GM19043 (cell line): ENCODE measurements around the gene PRR22.

Source experiments
- ATAC-seq: cut with Tn5 transposase; IDR thresholded peaks from one replicate; pipeline ENCODE4 v1.9.1; 2021; ENCODE audit warnings: low read depth; ENCODE audit not compliant: unreplicated experiment

Gene PRR22

DNA sequence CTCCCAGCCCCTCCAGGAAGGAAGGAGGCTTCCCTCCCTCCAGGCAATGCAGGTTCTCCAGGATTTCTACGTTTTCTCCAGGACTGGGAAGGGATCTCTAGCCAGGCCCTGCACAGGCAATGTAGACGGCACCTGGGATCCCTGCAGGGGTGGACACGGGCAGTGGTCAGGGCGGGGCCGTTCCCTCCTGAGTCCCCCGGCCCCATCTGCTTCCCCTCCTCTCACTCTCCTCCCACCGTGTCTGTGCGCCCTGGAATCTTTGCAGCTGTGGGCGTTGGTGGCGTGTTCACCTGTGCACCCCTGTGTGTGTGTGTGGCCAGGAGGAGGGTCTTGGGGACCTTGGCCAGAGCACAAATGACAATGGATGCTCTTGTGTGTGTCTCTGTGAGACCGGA is 30.3 kb upstream of the PRR22 start:
- ATAC-seq = no peak

DNA sequence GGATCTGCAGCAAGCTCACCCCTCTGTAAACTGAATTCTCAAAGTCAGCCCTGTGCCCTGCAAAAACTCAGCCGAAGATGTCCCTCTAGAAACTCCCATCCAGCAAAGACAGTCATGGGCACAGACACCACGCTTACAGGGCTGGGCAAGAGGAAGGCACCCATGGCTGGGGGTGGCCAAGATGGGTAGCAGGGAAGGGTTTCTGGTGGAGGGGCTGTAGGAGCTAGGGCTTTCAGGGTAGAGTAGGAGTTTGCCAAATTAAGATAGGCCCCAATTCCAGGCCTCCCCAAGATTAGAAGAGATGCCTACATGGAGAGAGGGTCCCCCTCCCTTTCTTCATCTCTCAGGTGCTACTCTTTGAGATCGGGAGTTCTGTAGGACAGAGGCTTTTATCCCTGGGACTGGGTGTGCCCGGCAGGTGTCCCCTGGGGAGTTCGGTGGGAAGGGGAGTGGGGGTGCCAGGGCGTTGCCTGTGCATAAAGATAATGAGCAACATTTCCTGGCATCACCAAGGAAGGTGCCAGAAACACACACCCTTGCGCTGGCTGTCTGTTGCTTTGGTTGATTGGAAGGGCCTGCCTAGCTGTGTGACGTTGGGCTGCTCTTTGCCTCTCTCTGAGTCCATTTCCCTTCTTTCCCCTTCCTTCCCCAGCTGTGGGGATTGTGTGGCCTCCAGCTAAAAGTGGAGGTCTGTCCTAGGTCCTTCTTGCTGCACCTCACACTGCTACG is 29.7 kb upstream of the PRR22 start:
- ATAC-seq = no peak

DNA sequence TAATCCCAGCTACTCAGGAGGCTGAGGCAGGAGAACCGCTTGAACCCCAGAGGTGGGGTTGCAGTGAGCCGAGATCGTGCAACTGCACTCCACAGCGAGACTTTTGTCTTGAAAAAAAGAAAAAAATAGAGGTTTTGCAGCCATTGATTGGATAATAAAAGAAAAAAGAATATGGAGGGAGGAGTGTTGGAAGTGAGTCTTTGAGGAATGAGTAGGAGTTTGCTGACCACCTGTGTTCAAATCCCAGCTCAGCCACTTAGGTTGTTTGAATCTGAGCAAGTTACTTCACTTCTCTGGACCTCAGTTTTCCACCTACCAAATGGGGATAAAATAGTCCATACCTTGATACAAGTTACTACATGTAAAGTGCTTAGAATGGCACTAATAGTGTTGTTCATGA is 26.6 kb upstream of the PRR22 start:
- no peak for ATAC-seq

DNA sequence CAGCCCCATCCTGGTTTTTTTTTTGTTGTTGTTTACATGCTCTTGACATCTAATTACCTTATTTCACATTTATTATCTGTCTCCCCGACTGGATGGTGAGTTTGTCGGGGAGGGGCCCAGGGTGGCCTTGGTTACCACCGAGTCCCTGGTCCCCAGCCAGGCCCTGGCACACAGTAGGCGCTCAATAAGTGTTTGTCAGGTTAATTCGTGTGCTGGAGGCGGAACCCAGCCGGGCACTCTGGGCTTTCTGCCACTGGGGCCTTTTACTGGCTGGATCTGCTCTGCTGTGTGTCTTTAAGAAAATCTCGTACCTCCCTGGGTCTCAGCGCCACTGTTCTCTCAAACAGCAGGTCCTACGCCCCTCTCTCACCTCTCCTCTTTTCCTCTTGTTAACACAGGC is 24.9 kb upstream of the PRR22 start:
- ATAC-seq = no peak

DNA sequence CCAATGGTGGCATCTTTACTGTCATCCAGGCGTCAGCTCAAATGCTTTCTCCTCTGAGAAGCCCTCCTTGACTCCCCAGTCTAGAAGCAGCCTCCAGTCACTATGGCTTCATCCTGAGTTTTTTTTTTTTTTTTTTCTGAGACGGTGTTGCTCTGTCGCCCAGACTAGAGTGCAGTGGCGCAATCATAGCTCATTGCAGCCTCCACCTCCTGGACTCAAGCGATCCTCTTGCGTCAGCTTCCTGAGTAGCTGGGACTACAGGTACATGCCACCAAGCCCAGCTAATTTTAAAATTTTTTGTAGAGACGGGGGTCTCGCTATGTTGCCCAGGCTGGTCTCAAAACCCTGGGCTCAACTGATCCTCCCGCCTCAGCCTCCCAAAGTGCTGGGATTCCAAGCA is 24.5 kb upstream of the PRR22 start:
- no peak for ATAC-seq

DNA sequence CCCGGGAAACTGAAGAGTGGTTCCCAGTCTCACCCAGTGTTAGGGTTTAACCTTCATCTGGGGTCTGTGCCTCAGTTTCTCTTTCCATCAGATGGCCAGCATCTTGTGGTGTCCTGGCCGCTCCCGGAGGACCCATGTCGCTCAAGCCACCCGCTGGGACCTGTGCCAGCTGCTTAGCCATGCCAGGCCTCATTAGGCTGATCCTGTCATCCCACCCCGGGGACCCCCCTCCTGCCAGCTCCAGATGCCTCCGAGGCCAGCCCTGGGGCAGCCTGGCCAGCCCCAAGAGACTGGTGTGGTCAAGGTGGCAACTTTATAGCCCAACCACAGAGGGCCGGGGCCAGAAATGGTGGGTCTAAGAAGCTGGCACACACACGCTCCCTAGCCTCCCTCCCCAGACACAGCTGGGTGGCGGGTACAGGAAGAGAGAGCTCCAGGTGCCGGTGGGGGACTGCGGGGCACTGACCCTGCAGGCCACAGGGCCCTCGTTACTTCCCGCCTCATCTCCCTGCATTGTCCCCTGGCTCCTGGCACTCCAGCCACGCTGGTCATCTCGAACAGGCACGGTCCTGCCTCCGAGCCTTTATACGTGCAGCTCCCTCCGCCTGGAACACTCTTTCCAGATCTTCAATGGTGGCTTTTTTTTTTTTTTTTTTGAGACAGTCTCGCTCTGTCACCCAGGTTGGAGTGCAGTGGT is 23.7 kb upstream of the PRR22 start:
- no peak for ATAC-seq

DNA sequence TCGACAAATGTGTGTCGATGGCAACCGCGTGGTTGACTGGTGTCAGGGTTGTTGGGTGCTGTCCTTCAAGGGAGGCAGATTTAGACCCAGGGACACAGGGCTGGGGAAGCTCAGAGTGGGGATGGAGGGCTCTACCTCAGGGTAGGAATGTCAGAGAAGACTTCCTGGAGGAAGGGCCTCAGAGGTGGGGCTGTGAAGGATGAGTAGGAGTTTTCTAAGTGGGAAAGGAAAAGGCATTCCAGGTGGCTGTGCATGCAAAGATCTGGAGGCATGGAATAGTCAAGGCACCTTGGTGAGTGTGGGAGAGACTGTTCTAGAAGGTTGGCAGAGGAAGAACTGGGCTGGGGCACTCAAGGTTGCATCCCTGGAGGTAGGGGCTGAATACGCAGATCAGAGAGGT is 22.4 kb upstream of the PRR22 start:
- ATAC-seq = no peak

DNA sequence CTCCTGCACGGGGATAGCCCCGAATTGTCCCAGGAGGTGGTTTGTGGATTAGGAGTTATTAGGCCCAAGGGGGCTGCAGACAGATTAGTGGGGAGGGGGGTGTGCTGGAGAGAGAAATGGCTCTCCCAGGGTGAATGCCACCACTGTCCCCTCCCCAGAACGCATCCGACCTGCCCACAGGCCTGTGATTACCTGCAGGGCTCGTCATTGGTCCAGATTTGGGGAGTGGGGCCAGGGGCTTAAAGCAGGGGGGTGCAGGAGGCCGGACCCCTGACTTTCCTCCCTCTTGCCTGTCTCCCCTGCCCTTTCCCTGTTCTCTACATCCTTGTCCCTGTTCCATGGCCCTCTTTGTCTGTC is 21.6 kb upstream of the PRR22 start:
- no peak for ATAC-seq

DNA sequence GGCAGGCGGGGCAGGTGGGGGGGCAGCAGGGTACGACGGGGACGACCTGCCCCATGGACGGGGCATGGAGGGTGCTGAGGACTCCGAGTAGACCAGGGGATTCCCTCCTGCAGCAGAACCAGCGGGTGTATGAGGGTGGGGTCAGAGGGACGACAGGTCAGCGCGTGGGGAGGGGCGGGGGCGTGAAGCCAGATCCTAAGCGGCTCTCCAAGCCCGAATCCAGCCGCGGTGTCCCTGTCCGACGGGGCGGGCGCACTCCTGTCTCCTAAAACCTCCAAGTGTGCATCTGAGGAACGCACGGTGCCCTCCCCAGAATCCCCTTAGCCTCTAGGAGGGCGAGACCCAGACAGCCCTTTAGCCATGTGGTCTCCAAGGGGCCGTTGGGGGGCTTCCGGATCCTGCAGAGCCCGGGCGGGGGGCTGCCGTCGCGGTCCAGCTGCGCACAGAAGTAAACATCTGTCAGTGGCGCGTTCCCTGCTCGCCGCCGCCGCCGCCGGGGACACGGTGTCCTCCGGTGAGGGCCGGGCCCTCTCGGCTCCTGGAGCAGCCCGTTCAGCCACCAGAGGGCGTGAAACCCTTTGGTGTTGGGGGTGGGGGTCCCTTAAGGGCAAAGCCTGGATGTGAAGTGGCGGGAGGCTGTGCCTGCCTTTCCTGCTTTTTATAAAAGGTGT is 21.1 kb upstream of the PRR22 start:
- no peak for ATAC-seq

DNA sequence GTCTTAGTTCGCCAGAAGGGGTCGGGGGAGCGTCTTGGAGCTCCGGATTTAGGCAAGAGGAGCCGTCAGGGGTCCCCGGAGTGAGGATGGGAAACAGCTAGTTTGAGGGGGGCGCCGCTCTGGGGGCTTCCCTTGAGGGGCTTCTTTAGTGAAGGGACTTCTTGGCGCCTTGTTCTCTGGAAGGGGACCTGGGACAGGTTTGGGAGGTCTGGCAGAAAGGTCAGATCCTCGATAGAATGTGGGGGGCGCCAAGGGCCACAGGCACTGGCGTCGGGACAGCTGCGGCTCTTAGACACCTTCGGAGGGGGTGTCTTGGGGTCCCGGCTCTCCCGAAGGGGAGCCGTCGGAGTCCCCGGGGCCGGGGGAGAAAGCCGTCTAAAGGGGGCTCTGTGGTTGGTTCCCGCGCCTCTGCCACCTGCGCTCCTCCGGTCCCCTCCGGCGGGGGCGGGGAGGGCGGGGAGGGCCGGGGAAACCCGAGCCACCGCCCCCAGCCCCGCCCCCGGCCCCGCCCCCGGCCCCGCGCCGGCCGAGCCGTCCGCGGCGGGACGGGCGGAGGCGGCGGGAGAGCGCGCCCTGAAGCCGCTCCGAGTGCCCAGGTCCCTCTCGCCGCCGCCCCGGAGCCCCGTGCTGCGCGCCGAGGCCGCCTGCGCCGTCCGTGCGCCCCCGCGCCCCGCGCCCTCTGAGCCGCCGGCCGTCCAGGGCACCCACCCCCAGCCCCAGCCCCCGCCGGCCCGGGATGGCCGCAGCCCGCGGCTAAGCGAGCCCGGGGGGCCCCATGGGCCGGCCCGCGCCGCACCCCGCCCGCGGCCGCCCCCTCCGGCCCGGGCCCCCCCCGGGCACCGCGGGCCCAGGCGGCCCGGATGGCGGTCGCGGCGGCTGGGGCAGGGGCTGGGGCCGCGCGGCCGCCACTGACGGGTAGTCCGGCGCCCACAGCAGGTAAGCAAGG is 20.2 kb upstream of the PRR22 start, which contains the start of gene NRTN:
Gene NRTN (plus strand): TSS at position 552 of the 946 bp plus-strand sequence. CDS start 19,099 bp downstream, outside the sequence.
- no peak for ATAC-seq

DNA sequence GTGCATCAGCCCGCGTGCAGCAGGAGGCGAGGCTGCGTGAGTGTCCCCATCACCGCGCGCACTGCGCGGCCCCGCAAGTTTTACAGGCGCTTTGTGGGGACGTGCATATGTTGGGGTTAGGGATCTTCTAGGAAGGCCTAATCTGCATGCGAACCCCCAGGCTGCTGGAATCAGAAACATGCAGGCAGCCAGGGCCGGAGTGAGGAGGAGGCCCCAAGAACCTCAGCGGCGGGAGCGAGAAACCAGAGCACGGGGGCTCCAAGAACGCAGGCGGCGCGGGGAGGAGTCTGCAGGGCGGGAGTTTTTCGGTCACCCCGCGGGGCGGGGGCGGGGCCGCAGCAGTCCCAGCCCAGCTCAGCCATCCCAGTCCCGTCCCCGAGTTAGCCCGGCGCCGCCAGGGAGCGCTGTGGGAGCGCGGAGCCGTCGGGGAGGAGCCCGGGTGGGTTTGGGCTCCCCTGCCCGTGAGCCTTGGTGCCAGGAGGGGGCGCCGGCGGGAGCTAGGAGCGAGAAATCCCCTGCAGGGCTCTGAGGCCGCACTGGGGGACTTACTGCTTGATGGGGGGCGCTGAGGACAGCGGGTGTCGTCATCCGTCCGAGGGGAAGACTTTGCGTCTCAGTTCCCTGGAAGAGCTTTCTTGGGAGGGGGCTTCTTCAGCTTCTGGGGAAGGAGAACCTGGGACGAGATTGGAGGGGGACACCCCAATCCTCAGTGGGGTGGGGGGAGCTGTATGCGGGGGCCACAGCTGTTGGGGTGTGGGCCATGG is 19.4 kb upstream of the PRR22 start:
- ATAC-seq = peak; percentile 74

DNA sequence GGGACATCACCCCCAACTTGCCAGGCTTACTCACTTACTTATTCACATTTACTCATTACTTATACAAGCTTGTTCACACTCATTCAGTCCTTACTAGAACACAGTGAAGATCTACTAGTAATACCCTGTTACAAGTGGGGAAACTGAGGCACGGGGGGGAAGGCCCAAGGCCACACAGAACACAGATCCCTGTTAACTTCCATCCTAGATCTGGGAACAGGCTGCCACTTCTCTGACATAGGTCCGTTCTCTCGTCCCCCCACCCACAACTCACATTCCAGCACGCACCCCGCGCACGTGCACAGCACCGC is 18.9 kb upstream of the PRR22 start:
- no peak for ATAC-seq

DNA sequence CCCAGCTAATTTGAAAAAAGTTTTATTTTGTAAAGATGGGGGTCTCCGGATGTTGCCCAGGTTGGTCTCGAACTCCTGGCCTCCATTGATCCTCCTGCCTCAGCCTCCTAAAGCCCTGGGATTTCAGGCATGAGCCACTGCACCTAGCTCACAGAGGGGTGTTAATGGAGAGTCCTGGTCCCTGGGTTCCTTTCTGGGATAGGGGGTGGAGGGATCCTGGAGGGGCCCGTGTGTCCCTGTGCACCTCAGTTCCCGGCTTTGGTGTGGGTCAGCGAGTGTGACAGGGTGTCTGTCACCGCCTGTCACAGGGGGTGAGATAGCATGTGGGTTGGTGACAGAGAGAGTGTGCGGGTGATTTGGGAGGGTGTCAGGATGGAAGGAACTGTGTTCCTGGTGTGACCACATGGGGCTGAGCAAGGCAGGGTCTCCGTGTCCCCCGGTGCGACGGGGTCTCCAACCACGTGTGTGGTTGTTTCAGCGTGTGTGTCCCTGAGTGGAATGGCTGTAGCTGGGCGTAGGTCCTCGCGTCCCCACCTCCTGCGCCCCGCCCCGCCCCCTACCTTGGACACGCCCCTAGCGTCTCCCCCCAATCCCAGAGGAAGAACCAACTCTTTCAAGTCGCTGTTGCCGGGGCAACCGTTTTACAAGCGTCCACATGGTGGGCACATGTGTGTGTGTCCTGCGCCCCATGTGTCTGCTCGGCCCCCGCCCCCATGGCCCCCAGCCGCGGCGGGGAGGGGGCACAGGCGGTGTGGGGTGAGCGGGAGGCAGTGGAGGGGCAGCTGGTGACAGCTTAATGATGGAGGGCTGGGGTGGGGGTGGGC is 17.5 kb upstream of the PRR22 start:
- ATAC-seq = no peak

DNA sequence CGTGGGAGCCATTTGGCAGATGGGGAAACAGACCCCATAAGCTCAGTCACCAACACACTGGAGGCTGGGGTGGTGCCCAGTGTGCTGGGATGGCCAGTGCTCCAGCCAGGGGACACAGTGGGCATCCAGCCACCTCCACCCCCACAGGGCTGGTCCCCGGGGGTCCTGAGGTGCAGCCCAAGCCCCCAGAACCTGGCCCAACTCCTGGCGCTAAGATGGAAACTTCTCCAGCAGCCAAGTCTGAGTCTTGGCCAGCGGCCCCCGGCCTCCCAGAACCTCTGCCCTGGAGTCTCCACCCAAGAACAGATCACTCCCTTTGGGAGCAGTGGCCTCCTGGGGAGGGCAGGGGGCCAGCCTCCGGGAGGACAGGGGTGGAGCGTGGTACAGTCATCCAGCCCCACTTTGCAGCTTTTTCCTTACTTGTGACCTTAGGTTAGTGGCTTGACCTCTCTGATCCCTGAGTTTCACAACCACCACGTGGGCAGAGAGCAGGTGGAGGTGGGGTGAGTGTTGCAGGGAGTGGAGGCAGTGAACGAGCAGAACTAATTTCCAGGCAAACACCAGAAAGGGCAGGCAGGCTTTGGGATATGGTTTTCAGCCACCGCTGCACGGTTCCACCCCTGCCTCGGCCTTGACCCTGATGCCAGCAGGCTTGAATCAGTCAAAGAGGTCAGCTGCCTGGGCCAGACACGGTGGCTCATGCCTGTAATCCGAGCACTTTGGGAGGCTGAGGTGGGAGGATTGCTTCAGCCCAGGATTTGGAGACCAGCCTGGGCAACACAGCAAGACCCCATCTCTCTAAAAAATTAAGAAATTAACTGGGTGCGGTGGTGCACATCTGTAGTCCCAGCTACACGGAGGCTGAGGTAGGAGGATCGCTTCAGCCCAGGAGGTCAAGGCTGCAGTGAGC is 16.1 kb upstream of the PRR22 start:
- ATAC-seq = no peak

DNA sequence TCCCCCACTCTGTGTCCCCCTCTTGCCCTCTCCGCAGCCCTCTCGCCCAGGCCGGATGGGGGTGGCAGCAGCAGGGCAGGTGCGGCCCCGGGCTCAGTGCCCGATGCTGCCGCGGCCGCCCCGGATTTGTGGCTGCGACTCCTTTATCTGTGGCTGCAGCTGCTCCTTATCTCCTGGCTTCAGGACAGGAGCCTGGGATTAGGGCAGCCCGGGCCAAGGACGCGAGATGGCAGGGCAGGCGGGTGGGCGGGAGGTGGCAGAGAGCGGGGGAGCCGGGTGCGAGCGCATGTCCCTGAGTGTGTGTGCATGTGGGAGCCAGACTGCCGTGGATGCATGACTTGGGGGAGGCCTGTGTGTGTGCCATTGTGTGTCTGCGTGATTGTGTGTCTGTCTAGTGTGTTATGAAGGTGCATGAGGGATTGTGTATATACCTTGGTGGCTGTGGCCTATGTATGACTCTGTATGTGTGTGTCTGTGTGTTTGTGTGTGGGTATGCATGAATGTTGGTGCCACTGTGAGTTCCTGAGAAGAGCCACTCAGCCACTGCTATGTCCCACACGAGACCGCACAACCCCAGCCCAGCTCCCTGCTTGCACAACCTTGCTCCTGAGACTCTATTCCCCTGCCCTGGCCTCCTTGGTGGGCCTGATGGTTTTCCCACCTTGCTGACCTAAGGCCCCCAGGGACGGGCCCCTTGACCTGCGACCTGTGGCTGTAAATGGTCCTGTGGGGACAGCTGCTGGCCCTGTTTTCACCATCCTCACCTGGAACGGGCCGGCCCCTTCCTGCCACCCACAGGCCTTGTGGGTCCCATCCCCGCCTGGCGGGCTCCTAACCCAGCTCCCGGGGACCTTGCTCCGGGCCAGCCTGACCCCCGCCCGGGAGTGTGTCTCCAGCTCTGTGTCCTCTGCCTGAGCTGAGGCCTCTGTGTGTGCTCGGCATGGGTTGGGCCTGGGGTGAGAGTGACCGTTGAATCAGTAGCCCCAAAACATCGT is 15.0 kb upstream of the PRR22 start:
- ATAC-seq = no peak

DNA sequence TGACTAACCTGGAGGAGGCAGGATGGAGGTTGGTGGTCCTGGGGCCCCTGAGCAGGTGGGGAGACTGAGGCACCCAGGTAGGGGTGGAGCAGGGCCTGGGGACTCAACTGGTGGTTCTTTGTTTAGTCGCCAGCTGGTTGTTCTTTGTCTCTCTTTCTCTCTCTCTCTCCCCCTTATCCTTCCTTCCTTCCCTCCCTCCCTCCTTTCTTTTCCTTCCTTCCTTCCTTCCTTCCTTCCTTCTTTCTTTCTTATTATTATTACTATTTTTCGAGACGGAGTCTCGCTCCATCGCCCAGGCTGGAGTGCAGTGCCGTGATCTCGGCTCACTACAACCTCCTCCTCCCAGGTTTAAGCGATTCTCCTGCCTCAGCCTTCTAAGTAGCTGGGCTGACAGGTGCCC is 13.7 kb upstream of the PRR22 start:
- ATAC-seq = no peak

DNA sequence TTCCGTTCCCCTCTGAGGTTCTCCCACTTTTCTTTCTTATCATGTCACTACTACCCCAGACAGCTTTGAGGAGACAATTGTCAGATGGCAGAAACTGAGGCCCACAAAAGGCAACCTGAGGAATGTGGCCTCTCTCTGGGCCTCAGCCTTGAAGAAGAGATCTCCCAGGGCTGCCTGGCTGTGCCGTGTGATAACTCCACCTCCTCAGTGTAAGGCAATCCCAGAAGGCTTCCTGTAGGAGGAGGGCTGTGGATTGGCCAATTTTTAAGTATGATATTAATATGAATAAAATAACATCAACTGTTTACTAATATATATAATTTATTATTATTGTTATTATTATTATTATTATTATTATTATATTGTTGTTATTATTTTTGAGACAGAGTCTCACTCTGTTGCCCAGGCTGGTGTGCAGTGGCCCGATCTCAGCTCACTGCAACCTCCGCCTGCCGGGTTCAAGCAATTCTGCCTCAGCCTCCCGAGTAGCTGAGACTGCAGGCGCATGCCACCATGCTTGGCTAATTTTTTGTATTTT is 10.9 kb upstream of the PRR22 start:
- no peak for ATAC-seq
